AG09319 (cell line): Measurements from ENCODE around the gene EEF1AKMT2.

Experiments
- DNase-seq: peaks from one replicate; pipeline ENCODE4 v3.0.0-alpha.2; 2010; ENCODE audit warnings: low read depth; ENCODE audit errors: extremely low read depth
- TF ChIP-seq, protein P1 (sequence below): IDR thresholded peaks from 2 replicates; pipeline ENCODE4 v1.5.1; 2011; ENCODE audit warnings: low read depth, mild to moderate bottlenecking, inconsistent platforms, low read length, moderate library complexity

EEF1AKMT2 gene

DNA sequence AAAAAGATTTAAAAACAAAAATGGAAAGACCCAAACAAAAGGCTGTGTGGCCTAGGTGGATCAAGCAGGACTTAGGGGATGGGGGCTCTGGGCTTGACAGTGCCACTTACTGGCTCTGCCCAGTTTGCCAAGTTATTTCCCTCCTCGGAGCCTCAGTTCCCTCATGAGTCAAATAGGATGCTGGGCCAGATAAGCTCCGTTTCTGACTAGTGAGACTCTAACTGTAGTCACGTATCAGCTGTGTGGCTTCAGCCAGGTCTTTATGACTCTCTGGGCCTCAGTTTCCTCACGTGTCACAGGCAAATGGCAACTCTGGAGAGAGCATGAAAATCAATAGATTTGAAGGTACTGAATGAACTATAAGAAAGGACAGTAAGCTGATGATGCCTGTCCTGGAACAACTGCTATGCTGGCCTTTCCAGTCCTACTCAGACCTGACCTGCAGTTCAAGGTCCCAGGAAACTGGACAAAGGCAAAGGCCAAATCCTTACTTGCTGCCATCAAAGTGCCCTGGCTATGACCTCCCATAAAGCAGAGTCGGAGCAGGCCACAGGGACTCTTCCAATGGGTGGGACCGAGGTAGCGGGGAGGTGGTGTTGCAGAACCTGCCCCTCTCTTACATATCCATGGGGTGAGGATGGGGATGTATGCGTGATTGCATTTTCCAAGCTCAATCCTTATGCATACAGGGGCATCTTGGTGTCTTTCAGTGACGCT lies 74.5 kb downstream of the EEF1AKMT2 start:
- TF ChIP-seq, protein P1, sequence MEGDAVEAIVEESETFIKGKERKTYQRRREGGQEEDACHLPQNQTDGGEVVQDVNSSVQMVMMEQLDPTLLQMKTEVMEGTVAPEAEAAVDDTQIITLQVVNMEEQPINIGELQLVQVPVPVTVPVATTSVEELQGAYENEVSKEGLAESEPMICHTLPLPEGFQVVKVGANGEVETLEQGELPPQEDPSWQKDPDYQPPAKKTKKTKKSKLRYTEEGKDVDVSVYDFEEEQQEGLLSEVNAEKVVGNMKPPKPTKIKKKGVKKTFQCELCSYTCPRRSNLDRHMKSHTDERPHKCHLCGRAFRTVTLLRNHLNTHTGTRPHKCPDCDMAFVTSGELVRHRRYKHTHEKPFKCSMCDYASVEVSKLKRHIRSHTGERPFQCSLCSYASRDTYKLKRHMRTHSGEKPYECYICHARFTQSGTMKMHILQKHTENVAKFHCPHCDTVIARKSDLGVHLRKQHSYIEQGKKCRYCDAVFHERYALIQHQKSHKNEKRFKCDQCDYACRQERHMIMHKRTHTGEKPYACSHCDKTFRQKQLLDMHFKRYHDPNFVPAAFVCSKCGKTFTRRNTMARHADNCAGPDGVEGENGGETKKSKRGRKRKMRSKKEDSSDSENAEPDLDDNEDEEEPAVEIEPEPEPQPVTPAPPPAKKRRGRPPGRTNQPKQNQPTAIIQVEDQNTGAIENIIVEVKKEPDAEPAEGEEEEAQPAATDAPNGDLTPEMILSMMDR = no peak
- DNase-seq = no peak

DNA sequence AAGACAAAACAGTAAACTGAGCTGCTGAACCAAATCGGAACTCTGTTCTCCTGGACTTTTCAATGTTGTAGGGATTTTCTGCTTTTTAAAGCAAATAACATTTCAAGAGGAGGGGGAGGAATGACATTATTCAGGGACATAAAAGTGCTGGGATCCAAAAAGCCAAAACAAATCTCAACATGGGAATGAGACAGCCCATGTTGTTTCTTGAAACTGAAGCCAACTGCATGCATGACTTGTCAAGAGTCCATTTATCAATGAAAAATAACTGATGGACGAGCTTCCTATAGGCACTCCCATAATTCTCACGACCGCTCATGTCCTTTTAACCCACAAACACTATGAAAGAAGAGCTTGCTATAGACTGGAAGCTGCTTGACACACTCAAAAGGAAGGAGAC lies 75.3 kb downstream of the EEF1AKMT2 start:
- no peak for DNase-seq
- TF ChIP-seq, protein P1 = no peak

DNA sequence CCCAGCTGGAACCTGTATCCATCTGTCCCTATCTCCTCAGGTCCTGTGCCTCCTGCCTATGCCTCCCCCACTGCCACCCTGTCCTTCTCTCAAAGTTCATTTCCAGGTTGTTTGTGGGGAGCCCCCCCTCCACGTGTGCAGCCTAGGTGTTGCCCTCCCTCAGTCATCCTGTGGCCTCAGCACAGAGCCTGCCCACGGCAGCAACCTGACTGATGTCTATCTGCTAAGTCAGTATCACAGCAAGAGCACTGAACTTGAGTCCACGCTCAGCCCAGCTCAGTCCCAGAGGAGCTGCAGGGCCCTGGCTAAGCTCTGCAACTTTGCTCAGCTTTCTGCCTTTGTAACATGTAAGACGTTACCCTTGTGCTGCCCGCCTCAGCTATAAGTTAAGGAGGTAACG lies 76.2 kb downstream of the EEF1AKMT2 start:
- TF ChIP-seq, protein P1 = no peak
- DNase-seq = no peak

DNA sequence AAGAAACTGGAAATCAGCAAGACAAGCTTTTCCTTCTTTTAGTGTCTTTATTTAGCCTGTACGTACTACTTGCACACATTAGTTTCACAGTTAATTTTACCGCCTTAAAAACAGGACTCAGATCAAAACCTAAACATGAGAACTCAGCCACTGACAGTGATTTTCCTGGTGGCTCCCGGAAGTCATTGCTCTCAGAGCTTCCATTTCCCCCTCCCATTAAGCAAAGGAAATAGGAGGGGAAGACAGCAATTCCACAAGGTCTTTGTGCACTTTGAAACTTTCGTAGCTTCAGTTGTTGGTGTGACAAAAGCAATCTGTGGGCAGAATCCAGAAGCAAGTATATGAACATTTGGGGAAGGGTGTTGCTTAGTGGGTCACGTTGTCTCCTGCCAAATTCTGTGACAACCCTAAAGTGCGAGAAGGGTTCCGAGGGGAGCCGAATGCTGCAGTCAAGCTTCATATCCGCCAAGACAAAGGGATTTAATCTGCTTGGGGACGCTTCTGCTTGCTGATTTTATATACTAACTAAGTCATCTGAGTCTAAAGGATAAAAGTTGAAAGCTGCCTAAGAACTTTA lies 77.9 kb downstream of the EEF1AKMT2 start:
- TF ChIP-seq, protein P1 = no peak
- DNase-seq = no peak

DNA sequence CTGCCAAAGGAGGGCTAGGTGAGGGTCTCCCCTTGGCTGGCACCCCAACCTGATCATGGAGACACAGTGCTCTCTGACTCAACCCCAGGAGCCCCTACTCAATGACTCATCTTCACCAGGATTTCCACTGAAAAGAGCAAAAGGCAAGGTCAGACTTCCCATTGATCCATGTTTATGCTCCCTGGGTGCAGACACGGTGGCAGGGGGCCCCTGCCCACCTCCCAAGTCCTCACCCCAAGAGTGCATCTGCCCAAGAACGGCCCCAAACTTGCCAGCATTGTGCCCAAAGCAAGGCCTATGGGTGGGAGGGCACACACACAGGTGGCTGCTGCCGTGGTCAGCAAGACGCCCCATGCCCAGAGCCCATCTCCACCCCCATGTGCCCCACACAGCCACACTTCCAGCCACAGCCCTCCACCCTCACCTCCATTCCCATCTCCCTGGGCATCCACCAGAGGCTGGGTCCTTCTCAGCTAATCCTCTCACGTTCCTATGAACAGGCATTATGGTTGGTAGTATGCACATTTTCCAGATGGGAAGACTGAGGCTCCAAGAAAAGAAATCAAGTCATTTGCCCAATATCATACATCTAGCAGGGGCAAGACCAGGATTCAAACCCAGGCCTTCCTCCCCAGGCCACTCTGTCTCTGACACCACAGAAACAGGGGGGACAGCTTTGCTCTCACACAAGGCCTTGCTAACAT lies 78.8 kb downstream of the EEF1AKMT2 start:
- DNase-seq = no peak
- TF ChIP-seq, protein P1 = no peak

DNA sequence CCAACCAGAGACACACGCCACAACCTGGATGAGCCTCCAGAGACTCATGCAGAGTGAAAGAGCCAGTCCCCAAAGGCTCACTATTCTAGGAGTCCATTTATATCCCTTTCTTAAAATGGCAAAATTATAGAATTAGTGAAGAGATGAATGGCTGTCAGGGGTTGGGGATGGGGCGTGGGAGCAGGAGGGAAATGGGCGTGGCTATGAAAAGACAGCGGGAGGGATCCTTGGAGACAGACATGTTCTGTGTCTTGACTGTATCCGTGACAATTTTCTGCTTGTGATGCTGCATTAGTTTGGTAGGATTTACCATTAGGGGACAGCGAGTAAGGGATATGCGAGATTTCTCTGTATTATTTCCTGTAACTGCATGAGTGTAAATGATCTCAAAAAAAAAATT lies 80.5 kb downstream of the EEF1AKMT2 start:
- TF ChIP-seq, protein P1 = no peak

DNA sequence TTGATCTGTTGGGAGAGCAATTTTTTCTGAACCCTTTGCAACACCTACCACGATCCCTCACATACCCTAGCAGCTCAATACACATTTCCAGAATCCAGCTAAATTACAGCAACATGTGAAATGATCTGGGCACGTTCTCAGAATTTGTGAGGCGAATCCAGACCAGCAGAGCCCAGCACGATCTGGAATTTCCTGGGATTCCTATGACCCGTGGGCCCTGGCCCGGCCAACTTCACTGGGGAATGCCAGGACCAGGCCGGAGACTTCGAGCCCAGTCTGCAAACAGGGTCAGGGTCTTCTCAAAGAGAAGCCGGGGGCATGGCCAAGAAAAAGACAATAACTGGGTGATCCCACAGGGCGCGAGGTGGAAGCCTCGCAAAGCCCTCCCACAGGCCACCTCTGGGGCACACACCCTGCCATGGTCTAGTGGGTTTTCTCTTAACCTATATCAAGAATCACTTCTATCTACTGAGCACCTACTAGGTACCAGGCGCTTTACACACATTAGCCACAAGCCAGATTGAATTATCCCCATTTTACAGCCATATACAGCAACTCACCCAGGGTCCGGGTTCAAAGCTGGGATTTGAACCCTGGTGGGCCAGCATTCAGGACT lies 81.3 kb downstream of the EEF1AKMT2 start:
- TF ChIP-seq, protein P1 = no peak
- DNase-seq = no peak

More for the DNA sequence above, 80.5 kb downstream of the EEF1AKMT2 start:
- no peak for DNase-seq
